Stimulated activated CD8-positive, alpha-beta memory T cell treated with anti-CD3 and anti-CD28 coated beads, Interleukin-12 subunit alpha, Interleukin-12 subunit beta, amount 100 ng/mL, for 1 hour (primary cell): ENCODE data around the gene DCBLD2.
"Not testable (repeated sequence)": the region's sequence is repeated elsewhere in the genome, so short reads cannot be mapped to it uniquely, and the experiment has no call there.

ENCODE experiments used
- DNase-seq: peaks from one replicate; pipeline ENCODE4 v3.0.0-alpha.2; 2020; ENCODE audit warnings: low read depth

The DCBLD2 gene

GRCh38 chr3:98892263-98892662 lies 9.2 kb downstream of the DCBLD2 start:
- DNase-seq: no peak

GRCh38 chr3:98890965-98891910 lies 10.3 kb downstream of the DCBLD2 start:
- no peak for DNase-seq

- DNase-seq: no peak
These were observed 11.2 kb downstream of the DCBLD2 start for GRCh38 chr3:98890181-98890835.

GRCh38 chr3:98887684-98888083 lies 13.8 kb downstream of the DCBLD2 start:
- no peak for DNase-seq

GRCh38 chr3:98886525-98886924 lies 15.0 kb downstream of the DCBLD2 start:
- DNase-seq: no peak

GRCh38 chr3:98885851-98886250 lies 15.6 kb downstream of the DCBLD2 start:
- DNase-seq: no peak

- no peak for DNase-seq
These were observed 16.7 kb downstream of the DCBLD2 start for GRCh38 chr3:98884675-98885371.

GRCh38 chr3:98882614-98883333 lies 18.7 kb downstream of the DCBLD2 start:
- DNase-seq: not testable (repeated sequence)

- DNase-seq: no peak
These were observed 24.4 kb downstream of the DCBLD2 start for GRCh38 chr3:98877132-98877531.

- DNase-seq: no peak
These were observed 26.0 kb downstream of the DCBLD2 start for GRCh38 chr3:98875535-98875934.

- DNase-seq: no peak
These were observed 26.8 kb downstream of the DCBLD2 start for GRCh38 chr3:98874602-98875249.

- no peak for DNase-seq
These were observed 32.1 kb downstream of the DCBLD2 start for GRCh38 chr3:98869391-98869790.

GRCh38 chr3:98857971-98858370 lies 43.5 kb downstream of the DCBLD2 start:
- DNase-seq: not testable (repeated sequence)

GRCh38 chr3:98857258-98857657 lies 44.2 kb downstream of the DCBLD2 start:
- not testable (repeated sequence) for DNase-seq

- no peak for DNase-seq
These were observed 44.8 kb downstream of the DCBLD2 start for GRCh38 chr3:98856724-98857123.

- no peak for DNase-seq
These were observed 45.6 kb downstream of the DCBLD2 start for GRCh38 chr3:98855806-98856400.

GRCh38 chr3:98848108-98848507 lies 53.4 kb downstream of the DCBLD2 start:
- DNase-seq: no peak

- DNase-seq: no peak
These were observed 55.4 kb downstream of the DCBLD2 start for GRCh38 chr3:98846101-98846500.

- DNase-seq: no peak
These were observed 58.1 kb downstream of the DCBLD2 start for GRCh38 chr3:98843266-98843959.

- no peak for DNase-seq
These were observed 61.6 kb downstream of the DCBLD2 start for GRCh38 chr3:98839846-98840245.
